GM18526 (cell line): ENCODE measurements around the gene FAM98B.

Experiments used
- POLR2A ChIP-seq: IDR thresholded peaks from 3 replicates; pipeline ENCODE4 v1.6.1; 2011; ENCODE audit not compliant: insufficient read length; ENCODE audit errors: extremely low read depth

The FAM98B gene

GRCh38 chr15:38517312-38517975 lies 63.5 kb downstream of the FAM98B start:
- no peak for TF ChIP-seq POLR2A

- no peak for TF ChIP-seq POLR2A
These were observed 64.2 kb downstream of the FAM98B start for GRCh38 chr15:38518084-38518483.

GRCh38 chr15:38520035-38520434 lies 66.1 kb downstream of the FAM98B start:
- TF ChIP-seq POLR2A, result no peak

DNA sequence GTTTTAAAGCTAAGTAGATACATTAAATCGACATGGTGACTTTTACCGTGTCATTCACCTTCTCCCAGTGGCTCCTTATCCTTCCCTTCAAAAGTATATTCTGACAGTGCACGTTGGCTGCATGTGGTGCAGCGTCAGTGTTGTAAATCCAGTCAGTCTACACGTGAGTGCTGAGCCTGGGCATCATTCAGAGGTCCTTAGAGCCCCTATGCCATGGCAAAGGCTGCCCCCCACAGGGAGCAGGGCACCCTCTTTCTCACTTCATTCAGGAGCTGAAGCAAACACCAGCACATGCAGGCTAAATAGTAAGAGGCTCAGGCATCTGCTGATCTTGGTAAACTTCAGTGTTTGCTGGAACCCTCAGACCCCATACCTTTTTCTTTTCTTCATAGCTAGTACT lies 67.4 kb downstream of the FAM98B start:
- no peak for TF ChIP-seq POLR2A

- no peak for TF ChIP-seq POLR2A
These were observed 69.0 kb downstream of the FAM98B start for GRCh38 chr15:38522922-38523321.

DNA sequence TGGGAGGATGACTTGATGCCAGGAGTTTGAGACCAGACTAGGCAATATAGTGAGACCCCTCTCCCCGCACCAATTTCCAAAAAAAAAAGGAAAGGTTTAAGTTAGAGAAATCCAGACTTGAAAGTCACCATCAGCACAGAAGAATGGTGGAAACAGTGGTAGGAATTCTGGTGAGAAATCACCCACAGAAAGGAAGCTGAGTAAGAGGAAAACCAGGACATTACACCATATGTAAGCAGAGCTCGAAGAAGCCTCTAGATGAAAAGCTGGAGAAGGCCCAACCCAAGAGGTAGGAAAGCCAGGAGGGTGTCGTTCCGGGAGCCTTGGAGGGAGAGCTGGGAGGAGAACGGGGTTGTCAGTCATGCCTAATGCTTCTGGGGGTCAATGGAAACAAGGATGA lies 70.2 kb downstream of the FAM98B start:
- no peak for TF ChIP-seq POLR2A

GRCh38 chr15:38525489-38525888 lies 71.6 kb downstream of the FAM98B start:
- TF ChIP-seq POLR2A, result no peak

GRCh38 chr15:38526158-38526557 lies 72.2 kb downstream of the FAM98B start:
- TF ChIP-seq POLR2A, result no peak

DNA sequence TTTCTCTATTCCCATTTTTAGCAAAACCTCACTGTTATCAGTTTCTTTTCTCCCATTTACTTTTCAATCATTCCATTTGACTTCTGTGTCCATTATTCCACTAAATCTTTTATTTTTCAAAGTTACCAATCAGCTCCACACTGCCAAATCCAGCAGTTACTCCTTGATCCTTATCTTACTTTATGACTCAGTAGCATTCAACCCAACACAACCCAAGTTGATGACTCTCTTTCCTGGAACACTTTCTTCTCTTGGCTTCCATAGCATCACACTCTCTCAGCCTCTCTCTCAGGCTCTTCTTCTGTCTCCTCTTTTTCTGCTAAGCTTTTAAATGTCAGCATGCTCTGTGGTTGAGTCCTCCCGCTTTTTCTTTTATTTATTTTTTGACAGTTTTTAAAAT lies 74.4 kb downstream of the FAM98B start:
- TF ChIP-seq POLR2A, result no peak

DNA sequence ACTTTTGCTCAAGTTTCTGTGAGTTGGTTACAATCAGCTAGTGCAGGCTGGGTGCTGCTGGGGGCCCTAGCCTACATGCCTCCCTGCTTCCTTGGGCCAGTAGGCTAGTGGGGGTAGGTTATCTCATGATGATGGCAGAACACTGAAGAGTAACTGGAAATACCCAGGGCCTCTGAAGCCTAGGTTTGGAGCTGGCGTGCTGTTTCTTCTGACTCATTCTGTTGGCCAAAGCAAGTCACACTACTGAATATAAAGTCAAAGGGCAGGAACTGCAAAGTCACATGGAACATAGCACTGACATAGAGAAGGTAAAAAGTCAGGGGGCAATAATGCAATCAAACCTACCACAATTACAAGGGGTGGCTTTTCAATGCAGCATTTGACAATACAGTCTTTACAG lies 76.2 kb downstream of the FAM98B start:
- no peak for TF ChIP-seq POLR2A

- no peak for TF ChIP-seq POLR2A
These were observed 77.6 kb downstream of the FAM98B start for GRCh38 chr15:38531509-38531908.

- no peak for TF ChIP-seq POLR2A
These were observed 78.8 kb downstream of the FAM98B start for GRCh38 chr15:38532728-38533127.

- no peak for TF ChIP-seq POLR2A
These were observed 79.5 kb downstream of the FAM98B start for GRCh38 chr15:38533416-38533915.

GRCh38 chr15:38533926-38534325 lies 80.0 kb downstream of the FAM98B start:
- TF ChIP-seq POLR2A, result no peak

DNA sequence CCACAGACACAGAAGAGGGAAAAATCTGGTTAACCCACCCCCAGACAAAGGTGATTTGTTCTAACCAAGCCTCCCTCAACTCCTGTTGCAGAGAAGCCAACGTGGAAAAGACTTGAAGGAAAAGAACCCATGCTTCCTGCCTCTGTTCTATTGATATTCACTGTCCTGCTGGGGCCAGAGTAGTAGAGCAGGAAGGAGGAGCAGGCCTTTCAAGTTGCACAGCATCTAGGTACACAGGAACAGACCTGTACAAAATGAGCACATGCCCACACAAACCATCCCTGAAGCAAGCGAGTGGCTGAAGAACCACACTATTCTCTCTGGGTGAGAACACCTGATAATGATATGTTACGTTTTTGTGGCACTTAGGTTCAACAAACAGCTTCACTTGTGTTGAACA lies 80.8 kb downstream of the FAM98B start:
- no peak for TF ChIP-seq POLR2A

GRCh38 chr15:38535491-38536200 lies 81.7 kb downstream of the FAM98B start:
- TF ChIP-seq POLR2A, result no peak
